Mucosa of stomach (tissue), 1 donor: ENCODE data around the gene CYP27C1.

Source experiments
- H3K27me3 ChIP-seq: one replicate; pipeline ENCODE4 v1.7.0; 2013; ENCODE audit warnings: mild to moderate bottlenecking, low read length; ENCODE audit not compliant: control insufficient read depth, insufficient read depth
- H3K36me3 ChIP-seq: one replicate; pipeline ENCODE4 v1.7.0; 2013; ENCODE audit warnings: low read length; ENCODE audit not compliant: control insufficient read depth, insufficient read depth
- H3K4me1 ChIP-seq: one replicate; pipeline ENCODE4 v1.7.0; 2013; ENCODE audit warnings: mild to moderate bottlenecking, low read length; ENCODE audit not compliant: control insufficient read depth, insufficient read depth
- H3K4me3 ChIP-seq: one replicate; pipeline ENCODE4 v1.7.0; 2013; ENCODE audit warnings: low read length
- H3K9ac ChIP-seq: one replicate; pipeline ENCODE4 v1.7.0; 2013; ENCODE audit warnings: mild to moderate bottlenecking, low read length, moderate library complexity
- H3K9me3 ChIP-seq: one replicate; pipeline ENCODE4 v1.7.0; 2013; ENCODE audit warnings: mild to moderate bottlenecking, low read length, moderate library complexity; ENCODE audit not compliant: control insufficient read depth
- donor health status: Pancreatic carcinoma.

Gene CYP27C1

DNA sequence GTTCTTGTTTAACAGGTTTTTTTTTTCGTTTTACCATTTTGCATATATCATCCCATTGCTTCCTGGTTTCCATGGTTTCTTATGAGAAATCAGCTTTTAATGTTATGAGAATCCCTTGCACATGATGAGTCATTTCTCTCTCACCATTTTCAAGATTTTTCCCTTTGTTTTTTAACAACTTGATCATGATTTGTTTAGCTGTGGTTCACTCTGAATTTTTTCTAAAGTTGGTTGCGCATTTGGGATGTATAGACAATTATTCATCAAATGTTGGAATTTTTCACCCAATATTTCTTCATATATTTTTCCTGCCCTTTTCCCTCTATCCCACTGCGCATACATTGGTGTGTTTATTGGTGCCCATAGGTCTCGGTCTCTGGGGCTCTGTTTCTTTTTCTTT lies 70.7 kb downstream of the CYP27C1 start:
- Histone ChIP-seq H3K9me3 (no peaks in the 10 kb centered on the region), H3K4me1 (no peaks in the 10 kb centered on the region), H3K36me3 (no peaks in the 10 kb centered on the region), H3K4me3 (no peak overlapping the region), H3K9ac (no peak overlapping the region), H3K27me3 (no peaks in the 10 kb centered on the region)

DNA sequence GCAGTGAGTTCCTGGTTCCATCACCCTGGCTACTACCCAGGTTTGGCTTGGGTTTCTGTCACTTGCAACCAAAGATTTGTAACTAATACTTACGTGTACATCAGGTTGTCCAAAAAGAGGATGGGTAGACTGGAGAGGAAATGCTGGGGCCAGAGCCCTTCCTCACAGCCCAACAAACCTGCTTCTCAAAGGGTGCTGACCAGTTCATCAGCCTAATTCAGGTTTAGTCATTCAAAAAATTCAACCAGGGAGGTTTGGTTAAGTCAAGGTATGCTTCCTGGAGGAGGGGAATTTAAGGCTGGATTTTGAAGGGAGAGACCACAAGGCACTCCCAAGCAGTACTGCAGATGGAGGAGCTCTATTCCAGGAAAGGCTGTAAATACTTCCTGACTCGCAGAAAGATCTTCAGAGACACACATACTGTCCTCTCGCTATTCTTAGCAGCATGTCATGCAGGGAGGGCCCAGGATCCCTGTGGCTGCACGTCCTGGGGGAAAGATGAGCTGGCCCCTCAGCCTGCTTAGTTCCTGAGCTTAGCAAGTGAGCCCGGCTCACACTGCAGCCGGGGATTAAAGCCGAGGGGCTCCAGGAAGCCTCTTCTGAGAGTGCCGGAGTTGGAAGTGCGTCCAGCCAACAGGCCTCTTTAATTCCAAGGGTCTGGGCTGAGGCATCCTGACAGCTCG lies 73.1 kb downstream of the CYP27C1 start:
- Histone ChIP-seq H3K27me3 (no peaks in the 10 kb centered on the region), H3K9ac (no peak overlapping the region), H3K4me3 (no peak overlapping the region), H3K4me1 (no peaks in the 10 kb centered on the region), H3K9me3 (no peaks in the 10 kb centered on the region), H3K36me3 (no peaks in the 10 kb centered on the region)

DNA sequence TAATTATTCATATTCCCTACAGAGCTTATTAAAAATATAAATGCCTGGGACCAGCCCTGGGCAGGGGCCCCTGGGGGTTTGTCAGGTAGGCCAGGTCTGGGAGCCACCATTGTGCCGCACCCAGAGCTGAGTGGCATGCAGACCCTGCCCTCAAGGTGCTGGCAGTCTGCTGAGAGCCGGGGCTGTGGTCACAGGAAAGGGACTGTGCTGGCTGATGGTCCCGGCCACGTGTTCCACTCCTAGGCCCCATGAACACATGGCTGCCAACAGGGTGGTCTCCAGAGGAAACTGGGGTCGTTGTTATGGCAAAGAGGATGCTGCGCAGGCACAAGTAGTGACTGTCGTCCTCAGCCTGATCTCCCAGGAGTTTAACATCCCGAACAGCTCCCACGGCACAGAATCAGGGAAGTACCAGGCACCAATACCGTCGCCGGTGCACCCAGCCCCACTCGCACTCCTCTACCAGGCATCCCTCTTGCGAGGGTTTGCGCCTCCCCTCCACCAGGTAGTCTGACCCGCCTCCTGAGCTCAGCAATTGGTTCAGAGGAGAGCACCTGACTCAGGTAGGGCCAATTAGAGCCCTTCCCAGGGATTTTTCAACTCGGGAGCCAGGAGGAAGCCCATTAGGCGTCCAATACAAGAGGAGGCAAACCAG lies 73.9 kb downstream of the CYP27C1 start:
- Histone ChIP-seq H3K4me3 (no peak overlapping the region), H3K9ac (no peak overlapping the region), H3K27me3 (no peaks in the 10 kb centered on the region), H3K36me3 (no peaks in the 10 kb centered on the region), H3K4me1 (no peaks in the 10 kb centered on the region), H3K9me3 (no peaks in the 10 kb centered on the region)

DNA sequence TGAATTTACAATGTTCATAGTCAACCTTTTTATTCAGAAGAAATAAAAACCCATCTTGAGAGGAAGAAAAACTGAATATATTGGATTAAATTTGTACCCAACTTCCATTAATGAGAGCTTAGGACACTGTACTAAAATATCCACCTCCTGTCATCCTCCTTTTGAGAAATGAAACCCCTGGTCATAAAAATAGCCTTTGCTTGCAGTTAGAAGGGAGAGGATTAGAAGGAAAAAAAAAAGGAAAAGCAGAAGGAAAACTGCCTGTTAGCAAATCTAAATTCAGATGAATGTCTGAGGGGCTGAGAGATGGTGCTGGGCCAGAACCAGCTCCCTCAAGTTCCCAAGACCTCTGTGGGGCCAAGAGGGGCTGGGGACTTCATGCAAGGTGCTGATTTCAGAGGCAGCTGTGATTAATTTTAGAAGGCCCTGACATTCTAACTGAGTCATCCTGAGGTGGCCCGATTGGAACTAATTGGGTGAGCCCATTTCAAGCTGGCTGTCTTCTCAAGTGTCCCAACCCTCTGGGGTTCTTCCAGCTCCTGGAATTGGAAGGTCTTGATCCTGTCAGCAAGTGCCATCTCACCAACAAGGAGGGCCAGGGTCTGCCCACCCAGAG lies 74.7 kb downstream of the CYP27C1 start:
- no peaks in the 10 kb centered on the region for H3K9me3 ChIP-seq
- no peak overlapping the region for H3K4me3 ChIP-seq
- no peaks in the 10 kb centered on the region for H3K4me1 ChIP-seq
- H3K9ac ChIP-seq, result no peak overlapping the region
- no peaks in the 10 kb centered on the region for H3K36me3 ChIP-seq
- no peaks in the 10 kb centered on the region for H3K27me3 ChIP-seq

DNA sequence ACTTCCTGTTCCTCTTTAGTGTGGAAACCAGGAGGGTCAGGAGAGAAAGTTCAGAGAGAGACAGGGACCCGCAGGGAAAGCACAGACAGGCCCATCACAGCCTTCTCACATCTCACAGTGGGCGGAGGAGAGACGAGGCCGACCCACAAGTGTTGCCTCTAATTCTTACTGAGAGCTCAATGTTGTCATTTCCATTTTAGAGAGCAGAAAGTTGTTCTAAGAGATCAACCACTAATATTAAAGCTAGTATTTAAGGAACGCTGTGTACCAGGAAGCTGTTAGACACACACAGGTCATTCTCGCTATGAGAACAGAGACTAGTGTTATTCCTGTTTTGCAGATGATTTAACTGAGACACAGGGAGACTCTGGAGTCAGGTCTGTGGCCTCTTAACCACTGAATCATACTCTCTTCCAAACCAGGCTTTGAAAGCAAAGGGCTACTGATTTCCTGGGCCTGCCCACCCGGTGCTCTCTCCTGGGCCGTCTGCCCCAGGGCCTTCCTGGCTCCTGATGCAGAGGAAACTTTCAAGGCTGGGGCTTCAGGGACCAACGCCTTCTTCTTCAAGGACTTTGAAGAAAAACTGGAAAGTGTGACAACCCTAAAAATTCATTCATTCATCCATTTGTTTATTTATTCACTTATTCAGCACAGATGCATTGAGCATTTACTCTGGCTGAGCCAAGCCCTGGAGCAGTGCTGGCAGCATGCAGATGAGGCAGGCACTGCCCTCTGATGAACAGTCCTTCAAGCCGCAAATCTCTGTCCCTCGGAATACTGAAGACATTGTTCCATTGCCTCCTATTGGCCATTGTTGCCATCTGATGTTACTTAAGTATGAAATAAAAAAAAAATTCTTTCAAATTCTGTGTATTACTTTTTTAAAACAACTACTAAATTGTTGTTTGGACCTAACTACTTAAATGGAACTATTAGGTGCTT lies 76.0 kb downstream of the CYP27C1 start:
- Histone ChIP-seq H3K4me3 (no peak overlapping the region), H3K27me3 (no peaks in the 10 kb centered on the region), H3K4me1 (no peaks in the 10 kb centered on the region), H3K9me3 (no peaks in the 10 kb centered on the region), H3K9ac (no peak overlapping the region), H3K36me3 (no peaks in the 10 kb centered on the region)

DNA sequence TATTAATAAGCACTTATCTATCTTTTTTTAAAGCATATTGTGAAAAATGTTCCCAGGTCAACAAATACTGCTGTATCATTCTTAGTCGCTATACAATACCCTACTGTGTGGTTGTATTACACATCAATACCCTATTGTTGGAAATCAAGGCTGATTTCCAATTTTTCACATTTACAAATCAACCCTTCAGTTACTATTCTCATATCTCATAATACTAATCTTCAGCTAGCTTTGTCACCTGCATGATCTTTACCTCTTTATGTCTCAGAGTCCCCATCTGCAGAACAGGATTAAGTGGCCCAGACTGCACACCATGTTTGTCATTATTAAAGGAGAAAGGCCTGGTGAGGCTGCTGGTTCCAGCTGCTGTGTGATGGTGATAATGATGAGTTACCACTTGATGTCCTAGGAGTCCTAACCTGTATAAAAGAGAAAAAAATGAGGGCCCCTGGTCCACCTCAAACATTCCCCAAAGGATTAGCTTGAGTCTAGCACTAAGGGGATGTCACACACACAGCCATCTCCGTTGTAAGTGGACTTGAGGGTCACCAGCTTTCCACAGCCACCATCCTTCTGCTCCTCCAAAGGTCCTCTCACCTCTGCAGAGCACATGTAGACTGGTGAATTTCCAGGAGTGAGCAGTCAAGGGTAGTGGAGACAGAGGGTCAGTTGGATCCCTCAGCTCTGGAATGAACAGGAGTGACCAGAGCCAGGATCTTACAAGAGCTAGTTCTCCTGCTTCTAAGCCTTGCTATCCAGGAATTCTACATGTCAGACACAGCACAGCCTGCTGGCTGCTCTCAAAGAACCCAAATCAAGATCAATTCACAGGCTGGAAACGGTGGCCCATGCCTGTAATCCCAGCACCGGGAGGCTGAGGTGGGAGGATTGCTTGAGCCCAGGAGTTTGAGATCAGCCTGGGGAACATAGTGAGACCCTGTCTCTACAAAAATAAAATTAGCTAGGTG lies 77.2 kb downstream of the CYP27C1 start:
- H3K27me3 ChIP-seq, result no peaks in the 10 kb centered on the region
- no peak overlapping the region for H3K9ac ChIP-seq
- no peaks in the 10 kb centered on the region for H3K9me3 ChIP-seq
- no peak overlapping the region for H3K4me3 ChIP-seq
- H3K4me1 ChIP-seq, result no peaks in the 10 kb centered on the region
- H3K36me3 ChIP-seq, result no peaks in the 10 kb centered on the region

DNA sequence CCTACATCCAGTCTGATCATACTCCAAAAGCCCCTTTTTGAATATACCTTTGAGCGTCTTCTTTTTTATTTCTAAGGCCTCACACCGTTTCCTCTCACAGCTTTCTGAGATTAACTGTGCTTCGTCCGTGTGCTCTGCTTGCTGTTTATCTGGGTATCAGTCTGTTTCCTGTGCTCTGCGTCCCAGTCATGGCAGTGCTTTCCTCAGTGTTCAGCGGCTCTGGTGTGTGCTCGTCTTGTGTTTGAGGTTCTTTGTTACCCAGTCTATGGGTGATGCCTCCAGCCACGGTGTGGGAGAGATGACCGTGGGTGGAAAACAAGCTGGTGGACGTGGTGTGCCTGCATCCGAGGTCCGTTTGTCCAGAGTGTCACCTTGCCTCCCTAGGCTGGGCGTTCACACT lies 79.6 kb downstream of the CYP27C1 start:
- Histone ChIP-seq H3K36me3 (no peaks in the 10 kb centered on the region), H3K9ac (no peak overlapping the region), H3K4me3 (no peak overlapping the region), H3K27me3 (no peaks in the 10 kb centered on the region), H3K4me1 (no peaks in the 10 kb centered on the region), H3K9me3 (no peaks in the 10 kb centered on the region)

DNA sequence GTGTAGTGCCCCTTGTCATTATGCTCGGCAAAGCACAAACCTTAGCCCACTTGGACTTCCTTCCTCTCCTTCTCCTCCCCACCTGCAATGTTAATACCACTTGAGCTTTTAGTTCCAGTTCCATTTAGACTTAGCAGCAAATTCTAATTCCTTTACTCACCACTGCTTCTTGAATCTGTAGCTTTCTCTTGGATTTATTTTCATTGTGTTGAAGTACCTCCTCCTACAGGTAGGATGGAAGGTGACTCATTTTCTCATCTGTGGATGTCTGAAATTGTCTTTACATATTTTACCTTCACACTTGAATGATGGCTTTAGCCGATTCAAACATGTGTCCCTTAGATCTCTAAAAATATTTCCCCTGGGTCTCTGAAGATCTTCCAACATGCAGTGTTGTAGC lies 80.3 kb downstream of the CYP27C1 start:
- Histone ChIP-seq H3K27me3 (no peaks in the 10 kb centered on the region), H3K36me3 (no peaks in the 10 kb centered on the region), H3K4me1 (no peaks in the 10 kb centered on the region), H3K4me3 (no peak overlapping the region), H3K9ac (no peak overlapping the region), H3K9me3 (no peaks in the 10 kb centered on the region)

DNA sequence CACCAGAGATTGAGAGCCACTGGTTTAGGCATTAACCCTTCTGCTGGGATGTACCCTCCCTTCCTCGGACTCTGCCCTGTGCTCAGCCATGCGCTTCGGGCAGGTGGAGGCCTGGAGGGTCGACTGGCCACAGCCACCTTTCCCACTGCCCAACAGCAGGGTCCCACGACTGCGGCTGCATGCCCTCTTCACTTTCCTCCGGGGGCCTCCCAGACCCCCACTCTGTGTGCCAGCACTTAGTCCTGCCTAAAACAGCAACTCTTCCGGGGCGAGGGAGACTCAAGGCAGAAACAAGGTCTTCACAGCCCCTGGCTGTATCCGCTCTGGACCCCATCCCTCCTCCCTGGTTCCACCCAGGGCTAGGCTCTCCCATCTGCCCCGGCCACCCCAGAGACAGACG lies 81.8 kb downstream of the CYP27C1 start:
- Histone ChIP-seq H3K36me3 (no peaks in the 10 kb centered on the region), H3K9me3 (no peaks in the 10 kb centered on the region), H3K4me3 (no peak overlapping the region), H3K4me1 (no peaks in the 10 kb centered on the region), H3K9ac (no peak overlapping the region), H3K27me3 (no peaks in the 10 kb centered on the region)

DNA sequence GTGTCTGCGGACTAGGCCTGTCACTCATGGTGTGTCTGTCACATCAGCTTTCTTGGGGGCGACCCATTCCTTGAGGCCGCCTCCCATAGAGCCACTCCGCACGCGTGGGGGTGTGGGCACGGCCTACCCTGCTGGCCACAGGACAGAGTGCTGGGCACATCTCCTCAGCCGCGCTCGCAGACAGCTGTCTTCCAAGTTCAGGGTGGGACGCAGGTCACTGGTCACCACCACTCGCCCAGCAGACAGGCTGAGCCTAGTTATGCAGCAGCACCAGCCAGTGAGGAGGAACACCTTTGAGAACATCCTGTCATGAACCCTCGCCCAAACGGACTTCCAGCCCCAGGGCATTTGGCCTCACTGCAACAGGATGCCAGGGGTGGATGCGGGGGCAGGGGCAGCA lies 82.4 kb downstream of the CYP27C1 start:
- no peaks in the 10 kb centered on the region for H3K27me3 ChIP-seq
- no peaks in the 10 kb centered on the region for H3K4me1 ChIP-seq
- H3K9me3 ChIP-seq, result no peaks in the 10 kb centered on the region
- no peak overlapping the region for H3K9ac ChIP-seq
- no peak overlapping the region for H3K4me3 ChIP-seq
- H3K36me3 ChIP-seq, result no peaks in the 10 kb centered on the region

DNA sequence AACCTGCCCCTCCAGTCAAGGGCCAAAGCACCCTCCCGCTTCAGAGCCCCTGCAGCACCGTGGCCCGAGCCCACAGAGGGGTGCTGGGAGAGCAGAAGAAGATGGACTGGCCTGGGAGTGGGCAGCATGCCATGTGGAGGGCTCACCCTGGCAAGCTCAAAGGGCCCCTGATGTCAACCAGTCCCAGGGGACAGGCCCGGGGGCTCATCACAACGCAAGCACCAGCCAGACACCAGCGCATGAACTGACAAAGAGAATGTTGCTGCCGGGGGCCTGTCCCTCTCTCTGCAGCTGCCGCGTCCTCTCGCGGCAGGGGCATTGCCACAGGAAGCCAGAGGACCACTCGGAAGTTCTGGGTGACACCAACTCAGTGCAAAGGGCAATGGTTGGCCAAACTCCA lies 82.9 kb downstream of the CYP27C1 start:
- no peak overlapping the region for H3K4me3 ChIP-seq
- H3K9me3 ChIP-seq, result no peaks in the 10 kb centered on the region
- H3K9ac ChIP-seq, result no peak overlapping the region
- H3K4me1 ChIP-seq, result no peaks in the 10 kb centered on the region
- H3K27me3 ChIP-seq, result no peaks in the 10 kb centered on the region
- no peaks in the 10 kb centered on the region for H3K36me3 ChIP-seq
